ENCODE results near the gene ARL2.
"Not testable (repeated sequence)": the region's sequence is repeated elsewhere in the genome, so short reads cannot be mapped to it uniquely, and the experiment has no call there.

DNA sequence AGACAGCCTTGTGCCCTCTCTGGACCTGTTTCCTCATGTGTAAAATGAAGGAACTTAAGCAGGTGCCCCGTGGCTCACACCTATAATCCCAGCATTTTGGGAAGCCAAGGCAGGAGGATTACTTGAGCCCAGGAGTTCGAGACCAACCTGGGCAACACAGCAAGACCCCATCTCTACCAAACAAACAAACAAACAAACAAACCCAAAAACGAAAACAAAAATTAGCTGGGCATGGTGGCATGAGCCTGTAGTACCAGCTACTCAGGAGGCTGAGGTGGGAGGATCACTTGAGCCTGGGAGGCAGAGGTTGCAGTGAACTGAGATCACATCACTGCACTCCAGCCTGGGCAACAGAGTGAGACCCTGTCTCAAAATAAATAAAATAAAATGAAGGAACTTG is 10.0 kb upstream of the ARL2 start:
- TF ChIP-seq CTCF, POLR2A (IDR thresholded peaks at IDR 0.05): not testable (repeated sequence)

Measured in Peyer's patch (tissue), 4 donors.